Measurements from ENCODE around the gene EPB41L4B.
A peak's percentile ranks its signal among the peaks of the same experiment; 100 is the strongest.

The EPB41L4B gene

DNA sequence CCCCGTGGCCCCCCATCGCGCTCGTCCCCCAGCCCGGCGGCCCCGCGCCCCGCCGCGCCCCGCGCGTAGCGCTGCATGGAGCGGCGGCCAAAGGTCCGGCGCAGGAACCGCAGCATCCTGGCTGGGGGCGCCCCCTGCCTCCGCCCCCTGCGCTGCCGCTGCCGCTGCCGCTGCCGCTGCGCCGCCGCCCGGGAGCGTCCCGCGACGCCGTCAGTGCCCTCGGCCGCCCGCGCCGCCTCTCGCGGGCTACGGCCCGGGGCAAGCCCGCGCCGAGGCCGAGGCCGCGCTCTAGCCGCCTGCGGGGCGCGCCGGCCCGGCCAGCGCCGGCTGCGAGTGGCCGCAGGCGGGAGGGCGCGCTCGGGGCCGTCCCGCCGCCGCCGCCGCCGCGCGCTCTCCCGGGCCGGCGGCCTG, 523 bp downstream of the EPB41L4B start:
- DNase-seq, result no peak

DNA sequence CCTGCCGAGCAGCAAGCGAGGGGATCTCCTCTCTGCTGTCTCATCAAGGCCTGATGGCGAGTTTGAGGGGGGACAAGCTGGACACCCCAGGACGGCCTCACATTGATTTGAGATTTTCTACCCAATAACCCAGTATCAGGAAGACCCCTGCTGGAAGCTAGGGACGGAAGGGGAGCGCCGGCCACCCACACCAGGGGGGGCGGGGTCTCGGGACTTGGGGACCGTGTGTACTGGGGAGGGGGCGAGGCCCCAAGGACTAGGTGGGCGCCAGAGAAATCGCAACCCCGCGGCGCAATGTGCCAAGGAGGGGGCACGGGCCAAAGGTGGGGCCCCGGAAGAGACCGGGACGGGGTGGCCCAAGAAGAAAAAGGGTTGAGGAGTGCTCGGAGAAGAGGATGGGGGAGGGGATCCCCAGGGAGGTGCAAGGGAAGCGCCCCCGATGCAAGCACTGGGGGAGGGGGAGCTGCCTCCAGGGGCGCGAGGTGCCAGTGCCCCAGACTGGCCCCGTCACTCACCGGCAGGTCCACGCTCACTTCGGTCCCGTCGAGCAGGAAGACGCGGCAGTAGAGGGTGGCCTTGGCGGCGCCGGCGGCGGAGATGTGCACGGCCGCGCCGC, 1.1 kb downstream of the EPB41L4B start:
- DNase-seq, result no peak

DNA sequence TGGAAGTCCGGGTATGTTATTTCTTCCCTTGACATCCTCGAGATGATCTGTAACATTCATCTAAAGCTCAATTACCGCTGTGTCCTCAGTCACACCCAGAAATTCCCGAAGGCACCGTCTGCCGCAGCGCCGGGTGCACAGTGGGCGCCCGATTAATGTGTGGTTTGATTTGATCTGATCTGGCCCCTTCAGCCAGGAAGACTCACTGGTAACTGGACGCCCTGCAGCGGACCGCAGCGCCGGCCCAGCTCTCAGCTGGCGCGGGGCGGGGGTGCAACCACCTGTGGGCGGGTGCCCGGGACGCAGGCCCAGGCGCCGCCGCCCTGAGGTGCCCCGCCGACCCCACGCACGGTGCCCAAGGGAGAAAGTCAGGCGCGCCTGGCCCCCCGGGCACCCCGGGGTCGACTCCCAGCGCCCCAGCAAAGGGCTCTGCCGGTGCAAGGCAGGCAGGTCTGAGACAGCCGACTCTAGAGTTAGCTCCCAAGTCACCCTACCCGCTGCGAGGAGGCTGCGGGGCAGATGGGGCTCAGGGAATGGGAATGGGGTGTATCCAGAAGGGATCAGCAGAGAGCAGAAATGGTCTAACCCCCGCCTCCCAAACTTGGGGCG, 1.7 kb downstream of the EPB41L4B start:
- no peak for DNase-seq

GRCh38 chr9:109317979-109318741, 2.7 kb downstream of the EPB41L4B start:
- DNase-seq, result peak; percentile 40

- DNase-seq, result no peak
Observed at GRCh38 chr9:109317311-109317978, 3.4 kb downstream of the EPB41L4B start.

DNA sequence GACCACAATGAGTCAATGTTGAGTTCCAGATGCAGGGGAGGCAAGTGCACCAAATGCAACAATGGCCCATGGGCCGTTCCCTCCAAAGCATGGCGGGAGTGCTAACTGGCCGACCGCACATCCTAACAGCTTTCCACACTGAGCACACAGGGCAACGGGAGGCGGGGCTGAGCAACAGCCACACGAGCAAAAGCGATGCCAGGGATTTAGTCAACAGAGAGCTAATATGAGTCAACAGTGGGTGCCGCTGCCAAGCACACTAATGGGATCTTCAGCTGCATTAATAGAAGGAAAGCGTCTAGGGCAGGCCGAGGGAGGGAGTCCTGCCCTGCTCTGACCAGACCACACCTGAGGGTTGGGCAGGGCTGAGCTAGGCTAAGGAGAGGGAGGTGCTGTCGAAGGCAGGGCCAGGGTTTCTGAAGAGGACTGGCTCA, 4.6 kb downstream of the EPB41L4B start:
- no peak for DNase-seq

DNA sequence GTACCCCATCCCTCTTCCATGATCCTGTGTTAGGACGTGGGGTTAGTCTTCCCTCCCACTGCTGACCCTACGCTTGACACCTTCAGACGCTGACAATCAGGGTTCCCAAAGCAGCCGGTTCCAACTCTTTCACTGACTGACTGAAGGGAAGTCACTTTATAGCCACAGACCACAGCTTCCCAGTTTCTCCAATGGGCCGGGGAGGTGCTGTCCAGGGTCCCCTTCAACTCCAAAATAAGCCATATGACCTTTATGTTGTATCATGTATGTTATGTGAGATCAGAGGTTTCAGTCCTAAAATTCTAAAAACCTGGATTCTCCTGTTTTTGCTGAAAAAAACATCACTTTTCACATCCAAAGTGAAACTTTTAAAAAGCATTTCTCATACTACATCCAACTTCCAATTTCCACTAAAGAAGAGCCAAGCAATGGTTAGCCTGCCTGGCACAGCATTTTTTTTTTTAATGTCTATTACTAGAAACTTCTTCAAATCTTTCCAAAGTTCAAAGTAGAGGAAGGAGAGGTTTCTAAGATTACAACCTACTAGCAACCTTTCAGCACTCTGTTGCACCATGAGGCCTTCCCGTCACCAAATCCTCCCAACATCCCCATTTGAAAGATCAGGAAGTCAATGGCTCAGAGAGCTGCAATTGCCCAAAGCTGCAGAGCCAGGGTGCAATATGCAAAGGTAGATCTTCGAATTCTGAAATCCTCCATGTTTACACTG, 5.2 kb downstream of the EPB41L4B start:
- no peak for DNase-seq

- DNase-seq, result no peak
Observed at GRCh38 chr9:109314011-109314531, 6.8 kb downstream of the EPB41L4B start.

- DNase-seq, result no peak
Observed at GRCh38 chr9:109313351-109313750, 7.5 kb downstream of the EPB41L4B start.

DNA sequence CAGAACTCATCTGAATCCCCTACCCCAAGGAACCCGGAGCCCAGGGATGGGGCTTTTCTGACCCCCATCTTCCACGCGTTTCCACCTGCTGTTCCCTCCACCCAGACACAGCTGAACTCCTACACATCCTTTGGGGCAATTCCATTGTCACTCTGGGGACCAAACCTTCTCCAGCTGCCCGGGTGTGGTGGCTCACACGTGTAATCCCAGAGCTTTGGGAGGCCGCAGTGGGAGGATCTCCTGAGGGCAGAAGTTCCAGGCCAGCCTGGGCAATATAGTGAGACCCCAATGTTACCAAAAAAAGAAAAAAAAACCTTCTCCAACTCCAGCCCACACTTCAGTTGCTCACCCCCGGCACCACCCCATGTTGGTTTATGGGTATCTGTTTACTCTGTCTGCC, 8.1 kb downstream of the EPB41L4B start:
- no peak for DNase-seq

GRCh38 chr9:109311731-109312130, 9.1 kb downstream of the EPB41L4B start:
- no peak for DNase-seq

DNA sequence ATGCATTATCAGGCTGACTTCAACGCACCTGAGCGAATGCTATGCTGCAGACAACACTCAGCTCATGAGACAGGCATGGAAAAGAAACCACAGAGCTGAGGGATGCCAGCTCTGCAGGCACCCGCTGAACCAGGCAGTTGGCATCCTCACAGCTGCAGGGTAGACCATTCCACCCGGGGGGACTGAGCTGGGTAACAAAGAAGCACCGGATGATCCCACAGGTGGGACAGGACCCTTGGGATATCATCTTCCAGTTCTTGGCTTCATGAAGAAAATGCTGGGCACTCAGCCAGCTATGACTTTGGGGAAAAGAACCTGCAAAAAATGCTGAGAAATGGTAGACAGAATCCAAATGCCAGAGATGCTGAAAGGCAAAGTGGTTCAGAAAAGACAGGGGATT, 9.6 kb downstream of the EPB41L4B start:
- DNase-seq, result peak; percentile 47

DNA sequence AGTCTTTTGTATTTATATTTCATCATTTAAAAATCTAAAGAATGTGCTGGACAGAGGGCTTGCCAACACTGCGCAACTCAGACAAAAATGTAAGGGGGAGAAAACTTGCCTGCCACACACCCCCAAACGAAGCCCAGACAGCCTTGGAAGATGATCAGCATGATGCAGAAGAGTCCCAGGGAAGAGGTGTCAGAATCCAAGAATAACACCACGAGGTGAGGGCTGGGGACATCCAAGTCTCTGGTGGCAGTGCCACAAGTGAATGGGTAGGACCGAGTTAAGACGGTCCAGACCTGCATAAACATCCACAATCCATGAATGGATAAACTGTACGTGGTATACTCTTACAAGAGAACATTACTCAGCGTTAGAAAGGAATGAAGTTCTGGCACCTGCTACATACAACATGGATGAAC, 10.4 kb downstream of the EPB41L4B start:
- DNase-seq, result peak; percentile 74

DNA sequence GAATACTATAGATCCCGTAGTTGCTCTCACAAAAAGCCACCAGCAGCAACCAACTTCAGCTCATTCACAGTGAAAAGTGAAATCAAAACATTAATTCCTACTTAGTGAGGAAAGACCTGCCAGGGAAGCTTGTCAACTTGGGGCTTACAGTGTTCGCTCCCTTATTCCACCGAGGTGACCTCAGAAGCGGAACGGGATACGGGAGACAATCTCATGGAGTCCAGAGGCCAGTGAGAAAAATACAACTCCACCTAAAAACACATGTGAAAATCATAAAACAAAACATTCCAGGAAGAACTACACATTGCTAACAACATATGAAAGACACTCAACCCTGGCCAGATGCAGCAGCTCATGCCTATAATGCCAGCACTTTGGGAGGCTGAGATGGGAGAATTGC, 11.6 kb downstream of the EPB41L4B start:
- no peak for DNase-seq

- no peak for DNase-seq
Observed at GRCh38 chr9:109307380-109308240, 13.2 kb downstream of the EPB41L4B start.

GRCh38 chr9:109305801-109306200, 15.1 kb downstream of the EPB41L4B start:
- DNase-seq, result no peak

- no peak for DNase-seq
Observed at GRCh38 chr9:109304347-109304746, 16.5 kb downstream of the EPB41L4B start.

DNA sequence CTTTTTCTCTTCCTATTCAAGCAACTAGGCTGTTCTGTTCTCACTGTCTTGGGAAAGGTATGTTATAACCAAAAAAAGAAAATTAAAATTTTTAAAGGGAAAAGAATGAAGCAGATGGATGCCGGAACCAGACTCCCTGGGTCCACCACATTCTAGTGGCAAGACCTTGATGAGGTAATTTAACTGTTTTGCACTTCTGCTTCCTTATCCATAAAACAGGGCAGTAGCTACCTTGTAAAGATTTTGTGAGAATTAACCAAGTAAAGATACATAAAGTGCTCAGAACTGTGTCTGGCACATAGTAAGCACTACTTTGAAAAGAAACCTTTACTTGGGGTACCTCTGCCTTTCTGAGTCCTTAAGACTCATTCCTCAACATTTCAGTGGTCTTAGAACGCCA, 17.0 kb downstream of the EPB41L4B start:
- no peak for DNase-seq

DNA sequence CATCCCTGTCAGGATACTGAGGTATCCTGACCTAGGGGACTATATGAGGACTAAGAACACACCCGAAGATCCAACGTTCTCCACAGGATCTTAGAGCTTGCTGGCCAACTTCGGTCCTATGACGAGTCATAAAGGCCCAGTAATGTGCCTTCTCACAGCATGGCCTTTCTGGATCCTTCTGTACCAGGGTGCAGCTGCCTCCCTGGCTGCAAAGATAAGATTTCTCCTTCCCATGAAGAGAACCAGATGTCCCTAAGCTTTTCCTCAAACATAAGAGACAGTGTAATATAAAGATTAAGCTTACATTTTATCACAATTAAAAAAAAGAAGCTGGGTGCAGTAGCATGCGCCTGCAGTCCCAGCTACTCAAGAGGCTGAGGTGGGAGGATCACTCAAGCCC, 18.3 kb downstream of the EPB41L4B start:
- no peak for DNase-seq

DNA sequence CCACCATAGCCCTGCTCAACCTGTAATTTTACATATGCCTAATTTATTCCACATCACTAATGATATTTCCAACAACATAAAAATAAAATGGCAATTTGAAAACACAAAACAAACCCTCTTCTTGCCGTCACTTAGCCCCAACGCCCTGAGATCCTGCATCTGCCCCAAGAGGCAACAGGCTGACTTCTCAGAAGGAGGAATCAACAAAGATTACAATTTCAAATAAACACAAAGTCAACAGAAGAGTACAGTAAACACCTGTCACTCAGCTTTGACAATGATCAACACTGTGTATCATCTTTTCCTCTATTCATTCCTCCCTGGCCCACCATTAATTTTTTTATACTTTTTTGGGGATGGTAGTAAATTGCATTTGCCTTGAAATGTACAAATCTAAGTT, 19.8 kb downstream of the EPB41L4B start:
- no peak for DNase-seq

DNA sequence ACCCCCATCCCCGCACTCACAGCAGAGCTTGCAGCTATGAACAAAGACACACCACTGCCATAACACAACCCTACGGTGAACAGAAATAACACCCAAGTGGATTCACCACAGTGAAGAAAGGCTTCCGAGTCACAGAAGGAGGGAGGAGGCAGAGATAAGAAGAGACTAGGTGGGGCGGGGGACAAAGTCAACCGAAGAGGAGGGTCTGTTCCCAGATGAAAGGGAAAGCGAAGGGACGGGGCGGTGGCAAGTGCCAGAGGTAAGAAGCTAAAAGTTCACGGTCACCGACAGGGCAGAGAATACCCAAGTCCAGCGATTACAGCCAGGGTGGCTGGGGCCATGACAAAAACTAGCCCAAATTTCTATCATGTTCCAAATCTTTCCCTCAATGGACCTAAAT, 21.0 kb downstream of the EPB41L4B start:
- no peak for DNase-seq

Data from fibroblast of skin of scalp (primary cell).